Astrocyte of the hippocampus (primary cell): ENCODE results near the gene XRCC6.
"Not testable (repeated sequence)": the region's sequence is repeated elsewhere in the genome, so short reads cannot be mapped to it uniquely, and the experiment has no call there.

Source experiments
- DNase-seq: peaks from one replicate; pipeline ENCODE4 v3.0.0; 2011; ENCODE audit warnings: low read depth, low spot score

XRCC6 gene

GRCh38 chr22:41686890-41687289 is 65.8 kb downstream of the XRCC6 start:
- not testable (repeated sequence) for DNase-seq

GRCh38 chr22:41687901-41688364 is 66.8 kb downstream of the XRCC6 start:
- peak; percentile 56 for DNase-seq

DNA sequence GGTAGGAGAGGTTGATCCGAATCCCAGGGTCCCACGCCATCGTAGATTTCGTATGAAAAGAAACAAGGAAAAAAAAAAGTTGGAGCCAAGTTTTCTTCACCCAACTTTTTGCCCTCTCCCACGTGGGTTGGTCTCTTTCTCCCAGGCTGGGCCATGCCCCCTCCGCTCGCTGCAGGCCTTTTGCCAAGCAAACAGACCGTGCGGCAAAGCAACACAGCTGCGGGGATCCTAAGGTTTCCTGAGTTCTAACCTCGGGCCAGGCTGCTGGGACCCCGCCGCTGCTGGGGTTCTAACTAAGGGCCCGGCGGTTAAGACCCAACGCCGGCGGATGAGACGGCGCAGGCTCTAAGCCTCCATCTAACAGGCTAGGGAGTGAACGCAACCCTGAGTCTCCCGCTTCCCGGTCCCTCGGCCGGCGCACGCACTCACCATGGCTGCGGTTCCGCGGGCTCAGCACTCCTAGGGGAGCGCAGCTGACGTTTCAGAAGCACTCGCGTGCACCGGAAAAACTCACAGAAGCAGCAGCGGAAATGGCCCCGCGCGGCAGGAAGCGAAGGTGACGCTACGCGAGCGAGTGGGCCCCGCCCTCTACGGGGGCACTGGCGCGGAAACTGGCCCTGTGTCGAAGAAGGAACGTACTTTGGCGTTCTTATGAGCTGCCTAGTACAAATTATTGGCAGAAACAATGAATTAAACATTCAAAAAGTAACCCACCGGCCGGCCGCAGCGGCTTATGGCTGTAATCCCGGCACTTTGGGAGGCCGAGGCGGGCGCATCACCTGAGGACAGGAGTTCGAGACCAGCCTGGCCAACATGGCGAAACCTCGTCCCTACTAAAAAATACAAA is 67.5 kb downstream of the XRCC6 start, which contains the start of gene SNU13:
Gene SNU13, minus strand, starts transcription at position 503 of the 847 bp plus-strand sequence. Its CDS starts 71 bp downstream, at position 432.
- peak; percentile 96 for DNase-seq

- no peak for DNase-seq
Measured at GRCh38 chr22:41690476-41690875, 69.4 kb downstream of the XRCC6 start.

DNA sequence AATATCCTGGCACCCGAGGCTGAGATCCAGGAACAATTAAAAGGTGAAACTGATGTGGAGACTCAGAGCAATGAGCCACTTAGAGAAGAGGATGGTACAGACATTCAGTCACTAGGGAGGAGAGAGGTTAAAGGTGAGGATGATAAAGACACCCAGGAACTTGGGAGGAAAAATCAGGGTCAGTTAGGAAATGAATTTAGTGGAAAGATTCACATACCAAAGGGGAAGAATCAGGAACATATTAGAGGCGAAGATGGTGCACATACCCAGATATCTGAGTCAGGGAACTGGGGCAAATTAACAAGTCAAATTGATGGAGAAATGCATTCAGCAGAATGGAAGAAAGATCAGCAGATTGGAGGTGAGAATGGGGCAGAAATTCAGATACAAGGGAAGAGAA is 74.1 kb downstream of the XRCC6 start:
- no peak for DNase-seq

GRCh38 chr22:41696703-41697102 is 75.6 kb downstream of the XRCC6 start:
- DNase-seq: no peak

DNA sequence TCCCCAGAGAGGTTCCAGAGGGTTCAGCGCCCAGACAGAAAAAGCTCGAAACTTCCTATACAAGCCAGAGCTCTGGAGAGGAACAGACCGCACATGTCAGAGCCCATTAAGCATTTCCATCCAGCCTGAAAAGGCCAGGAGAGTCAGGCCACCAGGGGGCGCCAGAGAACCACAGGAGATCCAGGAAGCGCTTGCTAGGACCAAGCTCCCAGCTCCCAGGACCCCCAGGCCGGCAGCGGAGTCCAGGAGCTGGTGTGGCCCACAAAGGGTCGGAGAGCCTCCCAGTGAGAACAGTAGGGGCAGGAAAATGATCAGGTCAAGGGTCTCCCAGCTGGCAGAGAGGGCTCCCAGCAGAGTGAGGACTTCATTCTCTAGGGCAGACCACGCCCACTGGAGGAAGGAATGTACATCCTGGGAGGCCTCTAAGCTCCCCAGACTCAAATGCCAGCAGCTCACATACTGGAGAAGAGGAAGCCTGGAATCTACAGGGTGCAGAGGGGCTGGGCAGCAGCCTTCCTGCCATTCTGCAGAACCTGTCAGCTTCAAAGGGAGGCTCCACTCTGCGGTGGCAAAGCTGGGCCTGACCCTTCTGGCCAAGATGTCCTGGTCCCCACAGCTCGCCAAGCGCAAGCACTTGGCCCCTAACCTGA is 76.2 kb downstream of the XRCC6 start:
- peak; percentile 94 for DNase-seq

DNA sequence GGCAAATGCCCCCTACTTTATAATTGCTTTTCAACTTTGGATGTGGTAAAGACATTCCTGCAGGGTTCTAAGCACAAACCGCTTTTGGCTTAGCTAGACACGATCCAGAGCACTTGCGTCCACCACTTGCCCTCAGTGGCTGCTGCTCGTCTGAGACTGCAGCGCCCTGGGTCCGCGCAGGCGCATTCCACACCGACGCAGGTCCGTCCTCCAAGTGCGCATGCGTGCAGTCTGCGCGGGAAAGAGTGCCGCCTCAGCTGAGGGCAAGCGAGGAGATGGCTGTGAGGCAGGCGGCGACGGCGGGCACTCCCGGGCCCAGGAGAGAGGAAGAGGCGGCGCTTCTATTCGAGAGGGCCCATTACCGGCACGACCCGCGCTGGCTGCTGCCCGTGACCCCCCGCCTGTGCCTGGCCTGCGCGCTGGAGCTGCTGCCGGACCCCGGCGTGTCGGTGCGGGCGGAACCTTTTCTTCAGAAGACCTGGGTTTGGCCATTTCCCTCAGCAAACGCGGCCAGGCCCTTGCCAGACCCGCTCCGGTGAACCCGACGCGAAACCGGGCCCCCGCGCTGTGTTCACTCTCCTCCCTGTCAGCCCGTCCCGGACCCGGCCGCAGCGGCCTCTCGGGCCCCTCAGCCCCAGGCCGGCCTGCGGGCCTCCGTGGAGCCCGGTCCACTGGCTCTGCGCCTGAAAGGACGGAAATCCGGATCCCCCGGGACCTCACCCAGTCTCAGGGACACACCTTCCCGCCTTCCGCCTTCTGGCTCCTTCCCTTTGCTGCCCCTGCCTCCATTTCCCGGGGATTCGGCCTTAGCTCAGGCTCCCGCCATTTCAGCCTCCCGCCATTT is 78.4 kb downstream of the XRCC6 start, which contains the start of gene MEI1:
Gene MEI1, plus strand, starts transcription at position 240 of the 844 bp plus-strand sequence. Its CDS starts 36 bp downstream, at position 276.
- peak; percentile 83 for DNase-seq

DNA sequence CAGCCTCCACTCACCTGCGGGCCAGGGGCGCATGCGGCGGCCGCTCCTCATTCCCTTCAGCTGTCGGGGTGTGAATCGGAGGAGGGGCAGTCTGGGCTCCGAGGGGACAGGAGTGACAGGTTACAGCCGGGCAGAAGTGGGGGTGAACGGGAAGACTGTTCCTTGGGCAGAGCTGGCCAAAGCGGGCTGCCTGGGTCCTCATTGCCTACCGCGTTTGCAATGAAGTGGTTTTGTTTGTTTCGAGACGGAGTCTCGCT is 78.9 kb downstream of the XRCC6 start:
- DNase-seq: no peak

- no peak for DNase-seq
Measured at GRCh38 chr22:41702763-41703162, 81.7 kb downstream of the XRCC6 start.

- DNase-seq: no peak
Measured at GRCh38 chr22:41709341-41709740, 88.2 kb downstream of the XRCC6 start.

DNA sequence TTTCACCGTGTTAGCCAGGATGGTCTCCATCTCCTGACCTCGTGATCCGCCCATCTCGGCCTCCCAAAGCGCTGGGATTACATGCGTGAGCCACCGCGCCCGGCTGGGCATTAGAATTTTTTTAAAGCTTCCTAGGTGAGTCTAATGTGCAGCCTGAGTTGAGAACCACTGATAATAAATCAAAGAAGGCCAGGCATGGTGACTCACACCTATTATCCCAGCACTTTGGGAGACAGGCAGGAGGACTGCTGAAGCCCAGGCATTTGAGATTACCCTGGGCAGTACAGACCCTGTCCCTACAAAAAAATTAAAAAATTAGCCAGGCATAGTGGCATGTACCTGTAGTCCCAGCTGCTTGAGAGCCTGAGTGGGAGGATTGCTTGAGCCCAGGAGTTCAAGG is 91.9 kb downstream of the XRCC6 start:
- no peak for DNase-seq
